Activated B cell treated with CpG ODN at 0.5 μM for 24 hours (primary cell): ENCODE results near the gene NT5C3A. TPM values are rescaled to one million over a fixed set of nuclear protein-coding genes. Genes with fewer than 3 reads are reported as not detected.

Source experiments
- ATAC-seq: fragments of 200-7000 bp; cut with Tn5 transposase; one replicate; pipeline ENCODE4 v1.10.0; 2021; ENCODE audit warnings: low read depth, mild to moderate bottlenecking, moderate library complexity
- CTCF ChIA-PET: fragments of 350-600 bp; sonication (Branson Sonifier 250); formaldehyde crosslinking; loops from one replicate; lab custom pipeline; 2021; ENCODE audit warnings: antibody characterized with exemption; lab: Charles Lee
- POLR2A ChIA-PET: fragments of 350-600 bp; sonication (Branson Sonifier 250); formaldehyde crosslinking; loops from one replicate; lab custom pipeline; 2021; ENCODE audit warnings: antibody characterized with exemption; lab: Charles Lee
- DNase-seq: peaks from one replicate; pipeline ENCODE4 v3.0.0; 2022
- H3K27ac Mint-ChIP-seq: one replicate; pipeline ENCODE4 v1.8.0; 2020; ENCODE audit warnings: mixed read lengths
- H3K27me3 Mint-ChIP-seq: one replicate; pipeline ENCODE4 v1.8.0; 2021; ENCODE audit warnings: mixed read lengths
- H3K36me3 Mint-ChIP-seq: one replicate; pipeline ENCODE4 v1.8.0; 2021; ENCODE audit warnings: low read depth, mixed read lengths
- H3K4me1 Mint-ChIP-seq: one replicate; pipeline ENCODE4 v1.8.0; 2021; ENCODE audit warnings: mixed read lengths
- H3K4me3 Mint-ChIP-seq: one replicate; pipeline ENCODE4 v1.8.0; 2020; ENCODE audit warnings: mild to moderate bottlenecking, mixed read lengths
- H3K9me3 Mint-ChIP-seq: one replicate; pipeline ENCODE4 v1.8.0; 2020; ENCODE audit warnings: mixed read lengths
- intact Hi-C: fragments of 100-400 bp; cut with micrococcal nuclease; formaldehyde crosslinking; loops from one replicate; pipeline ENCODE4 v1.15.1; 2024
- total RNA-seq: library from RNA; stranded (reverse); gene quantifications from 2 replicates; pipeline ENCODE4 v1.2.3, GENCODE V29; 2022
- TF ChIP-seq, protein P1 (sequence below): fragments of 200-600 bp; IDR thresholded peaks from one replicate; pipeline ENCODE4 v1.8.0; 2022; ENCODE audit warnings: antibody characterized with exemption, mild to moderate bottlenecking

Gene NT5C3A
- total RNA-seq, 1 donor from 2014 or later, result 40.7 TPM

DNA sequence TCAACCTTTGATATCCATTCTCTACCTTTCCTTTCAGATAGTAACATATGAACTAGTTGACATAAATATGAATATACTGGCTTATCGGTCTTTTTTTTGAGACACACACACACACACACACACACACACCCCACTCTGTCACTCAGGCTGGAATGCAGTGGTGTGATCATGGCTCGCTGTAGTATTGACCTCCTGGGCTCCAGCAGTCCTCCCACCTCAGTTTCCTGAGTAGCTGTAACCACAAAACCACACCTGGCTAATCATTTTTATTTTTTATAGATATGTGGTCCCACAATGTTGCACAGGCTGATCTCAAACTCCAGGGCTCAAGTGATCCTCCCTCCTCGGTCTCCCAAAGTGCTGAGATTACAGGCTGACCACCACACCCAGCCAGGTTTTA lies 14.2 kb upstream of the NT5C3A start:
- Mint-ChIP-seq H3K27ac (no peak overlapping the region), H3K36me3 (peaks cover 2% of the 10 kb centered on the region), H3K27me3 (peaks cover 19% of the 10 kb centered on the region), H3K4me1 (peaks cover 11% of the 10 kb centered on the region), H3K4me3 (no peak overlapping the region), H3K9me3 (peaks cover 2% of the 10 kb centered on the region)
- ChIA-PET CTCF (no interaction called here), POLR2A (no interaction called here)
- TF ChIP-seq, protein P1, sequence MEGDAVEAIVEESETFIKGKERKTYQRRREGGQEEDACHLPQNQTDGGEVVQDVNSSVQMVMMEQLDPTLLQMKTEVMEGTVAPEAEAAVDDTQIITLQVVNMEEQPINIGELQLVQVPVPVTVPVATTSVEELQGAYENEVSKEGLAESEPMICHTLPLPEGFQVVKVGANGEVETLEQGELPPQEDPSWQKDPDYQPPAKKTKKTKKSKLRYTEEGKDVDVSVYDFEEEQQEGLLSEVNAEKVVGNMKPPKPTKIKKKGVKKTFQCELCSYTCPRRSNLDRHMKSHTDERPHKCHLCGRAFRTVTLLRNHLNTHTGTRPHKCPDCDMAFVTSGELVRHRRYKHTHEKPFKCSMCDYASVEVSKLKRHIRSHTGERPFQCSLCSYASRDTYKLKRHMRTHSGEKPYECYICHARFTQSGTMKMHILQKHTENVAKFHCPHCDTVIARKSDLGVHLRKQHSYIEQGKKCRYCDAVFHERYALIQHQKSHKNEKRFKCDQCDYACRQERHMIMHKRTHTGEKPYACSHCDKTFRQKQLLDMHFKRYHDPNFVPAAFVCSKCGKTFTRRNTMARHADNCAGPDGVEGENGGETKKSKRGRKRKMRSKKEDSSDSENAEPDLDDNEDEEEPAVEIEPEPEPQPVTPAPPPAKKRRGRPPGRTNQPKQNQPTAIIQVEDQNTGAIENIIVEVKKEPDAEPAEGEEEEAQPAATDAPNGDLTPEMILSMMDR, result no peak
- ATAC-seq (no peak), DNase-seq (no peak)
- intact Hi-C loops, result no loop called here

DNA sequence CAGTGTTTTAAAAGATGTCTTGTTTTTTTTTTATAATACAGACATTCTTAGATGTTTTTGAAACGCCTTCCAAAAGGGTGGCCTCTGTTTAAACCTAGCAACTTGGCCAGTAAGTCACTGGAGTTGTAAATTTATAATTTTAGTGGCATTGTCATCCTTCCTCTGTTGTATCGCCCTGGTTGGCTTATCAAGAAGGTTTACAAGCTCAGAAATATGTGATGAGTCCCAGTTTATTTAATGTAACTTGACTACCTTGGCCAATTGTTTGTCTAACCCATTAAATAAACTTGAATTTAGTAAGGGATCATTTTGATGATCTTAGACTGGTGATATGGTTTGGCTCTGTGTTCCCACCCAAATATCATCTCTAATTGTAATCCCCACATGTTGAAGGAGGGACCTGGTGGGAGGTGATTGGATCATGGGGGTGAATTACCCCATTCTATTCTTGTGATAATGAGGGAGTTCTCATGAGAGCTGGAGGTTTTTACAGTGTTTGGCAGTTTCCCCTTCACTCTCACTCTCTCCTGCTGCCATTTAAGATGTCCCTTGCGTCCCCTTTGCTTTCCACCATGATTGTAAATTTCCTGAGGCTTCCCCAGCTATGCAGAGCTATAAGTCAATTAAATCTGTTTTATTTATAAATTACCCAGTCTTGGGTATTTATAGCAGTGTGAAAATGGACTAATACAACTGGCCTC lies 13.4 kb upstream of the NT5C3A start:
- POLR2A ChIA-PET, result interaction anchor here (0.6 to 1.0 kb wide), 3 partner anchors 12 to 445 kb away, joined by 4 read pairs; no protein-coding TSS in a partner anchor
- no peak for DNase-seq
- H3K36me3 Mint-ChIP-seq, result peaks cover 3% of the 10 kb centered on the region
- H3K27ac Mint-ChIP-seq, result no peak overlapping the region
- no peak overlapping the region for H3K4me3 Mint-ChIP-seq
- CTCF ChIA-PET, result no interaction called here
- no peak for ATAC-seq
- peaks cover 8% of the 10 kb centered on the region for H3K9me3 Mint-ChIP-seq
- intact Hi-C loops, result no loop called here
- TF ChIP-seq, protein P1, result no peak
- H3K27me3 Mint-ChIP-seq, result peaks cover 20% of the 10 kb centered on the region
- peaks cover 11% of the 10 kb centered on the region for H3K4me1 Mint-ChIP-seq

DNA sequence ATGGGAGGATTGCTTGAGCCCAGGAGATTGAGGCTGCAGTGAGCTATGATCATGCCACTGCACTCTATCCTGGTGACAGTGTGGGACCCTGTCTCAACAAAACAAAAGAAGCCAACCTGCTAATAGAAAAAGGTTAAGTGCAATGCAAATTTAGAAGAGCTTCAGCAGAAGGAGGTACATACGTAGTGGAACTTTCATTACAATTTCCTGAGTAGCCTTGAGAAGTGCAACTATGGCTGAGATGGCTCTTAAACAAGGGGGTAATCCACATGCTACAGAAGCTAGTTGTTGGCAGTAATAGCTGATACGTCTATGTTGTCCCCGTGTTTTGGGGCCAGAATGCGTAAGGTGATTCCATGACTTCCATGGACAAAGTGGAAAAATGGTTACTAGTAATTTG lies 10.7 kb upstream of the NT5C3A start:
- CTCF ChIA-PET, result interaction anchor here (0.9 to 2.0 kb wide), 2 partner anchors 10 to 35 kb away, joined by 4 to 7 read pairs; no protein-coding TSS in a partner anchor
- Mint-ChIP-seq H3K4me3 (no peak overlapping the region), H3K4me1 (peaks cover 11% of the 10 kb centered on the region), H3K9me3 (peaks cover 16% of the 10 kb centered on the region), H3K27me3 (peaks cover 15% of the 10 kb centered on the region), H3K36me3 (peaks cover 3% of the 10 kb centered on the region), H3K27ac (no peak overlapping the region)
- POLR2A ChIA-PET, result no interaction called here
- intact Hi-C loops, result no loop called here
- ATAC-seq, result no peak
- TF ChIP-seq, protein P1, result no peak
- DNase-seq, result no peak

DNA sequence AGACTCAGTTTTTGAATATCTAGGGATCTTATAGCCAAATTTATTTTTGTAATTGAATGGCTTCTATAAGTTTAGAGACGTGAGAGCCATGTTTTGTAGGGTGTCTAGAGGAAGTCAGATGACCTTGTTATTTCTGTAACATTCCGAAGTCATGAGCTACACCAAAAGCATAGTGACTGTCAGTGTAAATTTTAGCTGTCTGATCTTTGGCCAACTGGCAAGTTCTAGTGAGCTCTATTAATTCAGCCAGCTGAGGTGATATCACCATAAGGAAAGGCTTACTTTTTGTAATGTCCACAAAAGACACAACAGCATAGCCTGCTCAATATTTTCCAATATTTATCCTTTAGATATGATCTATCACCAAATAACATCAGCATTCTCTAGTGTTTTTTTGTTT lies 9.9 kb upstream of the NT5C3A start:
- ATAC-seq, result no peak
- peaks cover 3% of the 10 kb centered on the region for H3K36me3 Mint-ChIP-seq
- intact Hi-C loops, result no loop called here
- POLR2A ChIA-PET, result no interaction called here
- no peak overlapping the region for H3K4me3 Mint-ChIP-seq
- H3K27ac Mint-ChIP-seq, result no peak overlapping the region
- H3K4me1 Mint-ChIP-seq, result peaks cover 9% of the 10 kb centered on the region
- CTCF ChIA-PET, result interaction anchor here (0.6 to 2.0 kb wide), 3 partner anchors 11 to 35 kb away, joined by 3 to 7 read pairs (median 4); no protein-coding TSS in a partner anchor
- H3K9me3 Mint-ChIP-seq, result peaks cover 16% of the 10 kb centered on the region
- peaks cover 15% of the 10 kb centered on the region for H3K27me3 Mint-ChIP-seq
- TF ChIP-seq, protein P1, result no peak
- no peak for DNase-seq

DNA sequence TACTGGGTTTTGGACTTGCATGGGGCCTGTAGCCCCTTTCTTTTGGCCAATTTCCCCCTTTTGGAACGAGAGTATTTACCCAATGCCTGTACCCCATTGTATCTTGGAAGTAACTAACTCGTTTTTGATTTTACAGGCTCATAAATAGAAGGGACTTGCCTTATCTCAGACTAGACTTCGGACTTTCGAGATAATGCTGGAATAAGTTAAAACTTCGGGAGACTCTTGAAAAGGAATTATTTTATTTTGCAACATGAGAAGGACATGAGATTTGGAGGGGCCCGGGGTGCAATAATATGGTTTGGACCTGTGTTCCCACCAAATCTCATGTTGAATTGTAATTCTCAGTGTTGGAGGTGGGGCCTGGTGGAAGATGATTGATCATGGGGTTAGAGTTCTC lies 8.3 kb upstream of the NT5C3A start:
- TF ChIP-seq, protein P1, result no peak
- no peak overlapping the region for H3K27ac Mint-ChIP-seq
- H3K9me3 Mint-ChIP-seq, result peaks cover 27% of the 10 kb centered on the region
- H3K4me3 Mint-ChIP-seq, result no peak overlapping the region
- ChIA-PET CTCF (no interaction called here), POLR2A (no interaction called here)
- peaks cover 15% of the 10 kb centered on the region for H3K27me3 Mint-ChIP-seq
- intact Hi-C loops, result no loop called here
- ATAC-seq, result no peak
- no peaks in the 10 kb centered on the region for H3K4me1 Mint-ChIP-seq
- peaks cover 6% of the 10 kb centered on the region for H3K36me3 Mint-ChIP-seq
- DNase-seq, result no peak
